ENCODE measurements around the gene ZIC4.

DNA sequence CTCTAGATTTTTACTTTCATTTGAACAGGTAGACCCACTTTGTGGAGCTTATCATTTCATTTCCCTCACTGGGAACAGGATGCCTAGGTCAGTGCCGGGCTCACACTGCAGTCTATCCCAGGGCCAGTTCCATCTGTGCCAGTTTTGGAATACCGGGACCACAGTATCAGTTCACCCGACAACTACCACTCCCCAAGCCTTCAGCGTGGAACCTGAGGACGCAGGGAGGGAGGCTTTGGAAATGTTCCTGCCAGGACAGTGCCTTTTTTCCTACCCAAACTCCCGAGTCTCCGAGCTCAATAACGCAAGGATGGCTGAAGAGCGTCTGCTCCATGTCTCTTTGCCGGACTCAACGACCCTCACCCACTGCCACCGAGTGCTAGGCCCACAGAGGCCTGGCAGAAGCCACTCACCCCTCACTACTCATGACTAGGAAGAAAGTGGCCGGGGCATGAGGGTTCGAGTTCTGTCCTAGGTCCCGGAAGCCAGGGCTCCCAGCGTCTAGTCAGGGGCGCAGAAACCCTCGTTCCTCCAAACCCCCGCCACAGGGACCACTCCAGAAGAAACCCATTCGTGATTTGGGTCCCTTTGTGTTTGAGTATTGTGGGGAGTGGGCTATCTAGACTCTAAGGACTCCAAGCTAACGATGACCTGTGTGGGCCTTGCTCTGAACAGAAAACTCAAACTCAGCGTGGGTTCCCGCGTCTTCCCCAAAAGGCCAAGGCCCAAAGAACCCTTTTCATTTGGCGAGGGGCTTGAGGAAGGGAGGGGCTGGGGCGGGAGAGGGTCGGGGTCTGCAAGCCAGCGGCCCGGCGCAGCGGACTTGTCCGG is 14.2 kb upstream of the ZIC4 start:
- TF ChIP-seq, protein P1, sequence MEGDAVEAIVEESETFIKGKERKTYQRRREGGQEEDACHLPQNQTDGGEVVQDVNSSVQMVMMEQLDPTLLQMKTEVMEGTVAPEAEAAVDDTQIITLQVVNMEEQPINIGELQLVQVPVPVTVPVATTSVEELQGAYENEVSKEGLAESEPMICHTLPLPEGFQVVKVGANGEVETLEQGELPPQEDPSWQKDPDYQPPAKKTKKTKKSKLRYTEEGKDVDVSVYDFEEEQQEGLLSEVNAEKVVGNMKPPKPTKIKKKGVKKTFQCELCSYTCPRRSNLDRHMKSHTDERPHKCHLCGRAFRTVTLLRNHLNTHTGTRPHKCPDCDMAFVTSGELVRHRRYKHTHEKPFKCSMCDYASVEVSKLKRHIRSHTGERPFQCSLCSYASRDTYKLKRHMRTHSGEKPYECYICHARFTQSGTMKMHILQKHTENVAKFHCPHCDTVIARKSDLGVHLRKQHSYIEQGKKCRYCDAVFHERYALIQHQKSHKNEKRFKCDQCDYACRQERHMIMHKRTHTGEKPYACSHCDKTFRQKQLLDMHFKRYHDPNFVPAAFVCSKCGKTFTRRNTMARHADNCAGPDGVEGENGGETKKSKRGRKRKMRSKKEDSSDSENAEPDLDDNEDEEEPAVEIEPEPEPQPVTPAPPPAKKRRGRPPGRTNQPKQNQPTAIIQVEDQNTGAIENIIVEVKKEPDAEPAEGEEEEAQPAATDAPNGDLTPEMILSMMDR (IDR thresholded peaks at IDR 0.05) = no peak
- TF ChIP-seq POLR2A (IDR thresholded peaks at IDR 0.05) = no peak

All from heart left ventricle (tissue), 13 donors.